GM18505 (cell line): Measurements from ENCODE around the gene ZNF283.

Experiments used
- ATAC-seq: cut with Tn5 transposase; IDR thresholded peaks from one replicate; pipeline ENCODE4 v1.9.1; 2021; ENCODE audit not compliant: unreplicated experiment
- POLR2A ChIP-seq: IDR thresholded peaks from 4 replicates; pipeline ENCODE4 v1.6.1; 2011; ENCODE audit warnings: borderline replicate concordance; ENCODE audit not compliant: insufficient read depth, insufficient read length; ENCODE audit errors: extremely low read depth

ZNF283 gene

GRCh38 chr19:43826787-43827754 is at the start of gene ZNF283:
Gene ZNF283 (plus strand): TSS chr19:43827321. CDS start chr19:43833505, 6,184 bp downstream.
- ATAC-seq: peak; percentile 73
- peak; percentile 28 for TF ChIP-seq POLR2A

GRCh38 chr19:43778651-43779050 is 48.5 kb upstream of the ZNF283 start:
- no peak for TF ChIP-seq POLR2A
- ATAC-seq: no peak

- ATAC-seq: no peak
- no peak for TF ChIP-seq POLR2A
Observed at GRCh38 chr19:43779147-43779819, 47.8 kb upstream of the ZNF283 start.

GRCh38 chr19:43779820-43780219 is 47.3 kb upstream of the ZNF283 start:
- no peak for TF ChIP-seq POLR2A
- no peak for ATAC-seq

GRCh38 chr19:43780706-43781525 is 46.2 kb upstream of the ZNF283 start, which contains the start of gene KCNN4:
Gene KCNN4 (minus strand): TSS chr19:43780973. CDS start chr19:43780861, 112 bp downstream.
- ATAC-seq: no peak
- peak; percentile 95 for TF ChIP-seq POLR2A

GRCh38 chr19:43781630-43782310 is 45.4 kb upstream of the ZNF283 start:
- peak; percentile 36 for TF ChIP-seq POLR2A
- ATAC-seq: no peak

- ATAC-seq: no peak
Observed at GRCh38 chr19:43782311-43782660, 44.8 kb upstream of the ZNF283 start.

GRCh38 chr19:43782689-43783231 is 44.4 kb upstream of the ZNF283 start:
- peak; percentile 56 for TF ChIP-seq POLR2A
- no peak for ATAC-seq

More at GRCh38 chr19:43782311-43782660, 44.8 kb upstream of the ZNF283 start:
- TF ChIP-seq POLR2A: no peak

GRCh38 chr19:43783636-43784035 is 43.5 kb upstream of the ZNF283 start:
- no peak for TF ChIP-seq POLR2A
- ATAC-seq: no peak

- no peak for ATAC-seq
- TF ChIP-seq POLR2A: no peak
Observed at GRCh38 chr19:43784241-43784980, 42.7 kb upstream of the ZNF283 start.

- no peak for ATAC-seq
- no peak for TF ChIP-seq POLR2A
Observed at GRCh38 chr19:43784981-43785808, 41.9 kb upstream of the ZNF283 start.

- ATAC-seq: no peak
- TF ChIP-seq POLR2A: no peak
Observed at GRCh38 chr19:43786665-43787064, 40.5 kb upstream of the ZNF283 start.
